Measurements from ENCODE around the gene CDK5RAP1. TPM values are rescaled to one million over a fixed set of nuclear protein-coding genes. Genes with fewer than 3 reads are reported as not detected.

Gene CDK5RAP1
- total and polyA plus RNA-seq, 2 experiments from 2014 or later: 18.3 to 24.9 TPM

DNA sequence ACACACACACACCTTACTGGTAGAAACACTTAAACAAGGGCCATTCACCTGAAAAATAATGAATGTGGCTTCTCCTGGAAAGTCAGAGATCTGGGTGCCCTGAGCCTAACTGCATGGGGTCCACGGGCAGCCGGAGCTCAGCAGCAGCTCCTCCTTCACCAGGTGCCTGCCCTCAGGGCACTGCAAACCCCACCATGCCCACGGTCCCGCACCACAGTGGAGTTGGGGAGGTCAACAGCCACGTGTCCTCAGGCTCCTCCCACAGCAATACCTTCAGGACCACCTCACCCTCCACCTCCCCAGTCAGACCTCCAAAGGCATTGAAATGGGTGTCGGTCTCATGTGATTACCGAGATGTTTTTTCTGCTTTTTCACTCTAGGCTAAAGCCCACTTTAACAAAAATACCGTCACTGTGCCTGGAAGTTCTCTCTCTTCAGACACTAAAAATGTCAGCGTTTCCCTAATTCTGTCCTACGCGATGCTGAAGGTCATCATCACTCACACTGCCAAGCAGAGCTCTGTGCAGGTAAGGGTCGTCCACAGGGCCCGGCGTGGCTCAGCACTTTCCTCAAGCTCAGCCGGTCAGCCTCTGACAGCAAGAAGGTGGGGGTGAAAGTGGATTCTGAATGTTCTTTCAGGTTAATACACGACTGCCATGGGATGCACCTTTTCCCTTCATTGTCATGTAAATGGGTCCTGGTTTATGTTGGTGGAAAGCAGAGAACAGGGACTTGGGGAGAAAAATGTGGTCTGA lies 48.9 kb downstream of the CDK5RAP1 start:
- H3K9me3 ChIP-seq (ENCODE audit: low read depth): no peaks in the 10 kb centered on the region
- no peak overlapping the region for H3K4me3 ChIP-seq
- in situ Hi-C loops (cut with MboI): no loop called here
- H3K27me3 ChIP-seq (replicated peaks; ENCODE audit: insufficient read depth): no peaks in the 10 kb centered on the region
- H3K36me3 ChIP-seq (ENCODE audit: low read depth): no peaks in the 10 kb centered on the region
- no peaks in the 10 kb centered on the region for H4K20me1 ChIP-seq (ENCODE audit: insufficient read depth)
- WGBS, 2 experiments (ENCODE audit: low coverage in 1 of 2, low lambda C conversion rate in 2 of 2, missing lambda C conversion rate in 2 of 2): 75 to 77% methylated on average over 16 of the region's 16 CpGs
- H3K79me2 ChIP-seq (ENCODE audit: insufficient read depth): no peaks in the 10 kb centered on the region
- H2AFZ ChIP-seq: no peak overlapping the region
- no peak for DNase-seq
- no peak overlapping the region for H3K9ac ChIP-seq
- H3K9me2 ChIP-seq (ENCODE audit: insufficient read depth): no peaks in the 10 kb centered on the region
- no peaks in the 10 kb centered on the region for H3K4me1 ChIP-seq (ENCODE audit: insufficient read depth)
- no peak overlapping the region for H3K4me2 ChIP-seq (ENCODE audit: unreplicated experiment)
- H3K27ac ChIP-seq: no peak overlapping the region
- no peaks in the 10 kb centered on the region for H3F3A ChIP-seq (ENCODE audit: insufficient read depth)
- no peak for TF ChIP-seq EZH2phosphoT487 (IDR thresholded peaks at IDR 0.05; ENCODE audit: insufficient read depth, low read depth)
- no peak for TF ChIP-seq EZH2 (IDR thresholded peaks at IDR 0.05; ENCODE audit: insufficient read depth, poor library complexity, severe bottlenecking)

DNA sequence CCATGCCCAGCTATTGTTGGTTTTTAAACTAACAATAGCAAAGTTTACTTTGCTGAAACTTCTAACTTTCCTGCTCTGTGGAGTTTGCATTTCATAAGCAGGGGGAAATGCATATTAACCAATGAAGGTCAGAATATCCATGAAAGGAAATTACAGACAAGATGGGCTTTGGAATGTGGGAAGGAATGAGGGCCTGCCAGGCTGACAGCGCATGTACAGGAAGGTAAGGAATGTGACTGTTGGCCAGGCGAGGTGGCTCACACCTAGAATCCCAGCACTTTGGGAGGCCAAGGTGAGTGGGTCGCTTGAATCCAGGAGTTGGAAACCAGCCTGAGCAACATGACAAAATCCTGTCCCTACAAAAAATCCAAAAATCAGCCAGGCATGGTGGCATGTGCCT lies 49.6 kb downstream of the CDK5RAP1 start:
- Histone ChIP-seq H2AFZ (no peak overlapping the region), H3K27ac (no peak overlapping the region), H3K27me3 (replicated peaks; ENCODE audit: insufficient read depth) (no peaks in the 10 kb centered on the region), H3K9me2 (ENCODE audit: insufficient read depth) (no peaks in the 10 kb centered on the region), H3K36me3 (ENCODE audit: low read depth) (no peaks in the 10 kb centered on the region), H3K9me3 (ENCODE audit: low read depth) (no peaks in the 10 kb centered on the region), H4K20me1 (ENCODE audit: insufficient read depth) (no peaks in the 10 kb centered on the region), H3K79me2 (ENCODE audit: insufficient read depth) (no peaks in the 10 kb centered on the region), H3K4me2 (ENCODE audit: unreplicated experiment) (no peak overlapping the region), H3K9ac (no peak overlapping the region), H3F3A (ENCODE audit: insufficient read depth) (no peaks in the 10 kb centered on the region), H3K4me3 (no peak overlapping the region), H3K4me1 (ENCODE audit: insufficient read depth) (no peaks in the 10 kb centered on the region)
- no peak for DNase-seq
- TF ChIP-seq EZH2phosphoT487 (IDR thresholded peaks at IDR 0.05; ENCODE audit: insufficient read depth, low read depth) (no peak), EZH2 (IDR thresholded peaks at IDR 0.05; ENCODE audit: insufficient read depth, poor library complexity, severe bottlenecking) (no peak)
- 60 to 67% methylated on average over 3 of the region's 3 CpGs for WGBS, 2 experiments (ENCODE audit: low coverage in 1 of 2, low lambda C conversion rate in 2 of 2, missing lambda C conversion rate in 2 of 2)
- in situ Hi-C loops (cut with MboI): no loop called here

DNA sequence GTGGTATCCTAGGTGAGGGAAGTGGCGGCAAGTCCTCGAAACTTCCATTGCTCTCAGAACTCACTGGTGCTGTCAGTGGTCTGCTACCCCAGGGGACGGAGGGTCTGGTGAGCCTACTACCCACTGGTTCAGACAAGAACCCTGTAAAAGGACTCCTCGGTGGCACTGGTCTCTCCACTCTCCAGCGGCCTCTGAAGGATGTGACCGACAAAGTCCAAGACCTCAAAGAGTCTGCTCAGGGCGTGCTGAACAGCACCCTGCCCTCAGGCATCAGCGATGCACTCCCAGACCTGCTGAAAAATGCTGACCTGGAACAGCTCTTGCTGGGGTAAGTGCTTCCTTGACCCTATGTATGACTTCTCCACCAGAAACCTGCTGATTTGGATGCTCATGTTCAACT lies 51.8 kb downstream of the CDK5RAP1 start:
- no peaks in the 10 kb centered on the region for H4K20me1 ChIP-seq (ENCODE audit: insufficient read depth)
- H3K27ac ChIP-seq: no peak overlapping the region
- TF ChIP-seq EZH2 (IDR thresholded peaks at IDR 0.05; ENCODE audit: insufficient read depth, poor library complexity, severe bottlenecking) (no peak), EZH2phosphoT487 (IDR thresholded peaks at IDR 0.05; ENCODE audit: insufficient read depth, low read depth) (no peak)
- H2AFZ ChIP-seq: no peak overlapping the region
- no peaks in the 10 kb centered on the region for H3K4me1 ChIP-seq (ENCODE audit: insufficient read depth)
- H3K9me3 ChIP-seq (ENCODE audit: low read depth): no peaks in the 10 kb centered on the region
- H3K4me3 ChIP-seq: no peak overlapping the region
- H3K79me2 ChIP-seq (ENCODE audit: insufficient read depth): no peaks in the 10 kb centered on the region
- H3K9me2 ChIP-seq (ENCODE audit: insufficient read depth): no peaks in the 10 kb centered on the region
- no peaks in the 10 kb centered on the region for H3F3A ChIP-seq (ENCODE audit: insufficient read depth)
- in situ Hi-C loops (cut with MboI): no loop called here
- no peak for DNase-seq
- H3K36me3 ChIP-seq (ENCODE audit: low read depth): no peaks in the 10 kb centered on the region
- 89 to 92% methylated on average over 8 of the region's 8 CpGs for WGBS, 2 experiments (ENCODE audit: low coverage in 1 of 2, low lambda C conversion rate in 2 of 2, missing lambda C conversion rate in 2 of 2)
- H3K9ac ChIP-seq: no peak overlapping the region
- H3K4me2 ChIP-seq (ENCODE audit: unreplicated experiment): no peak overlapping the region
- H3K27me3 ChIP-seq (replicated peaks; ENCODE audit: insufficient read depth): no peaks in the 10 kb centered on the region

DNA sequence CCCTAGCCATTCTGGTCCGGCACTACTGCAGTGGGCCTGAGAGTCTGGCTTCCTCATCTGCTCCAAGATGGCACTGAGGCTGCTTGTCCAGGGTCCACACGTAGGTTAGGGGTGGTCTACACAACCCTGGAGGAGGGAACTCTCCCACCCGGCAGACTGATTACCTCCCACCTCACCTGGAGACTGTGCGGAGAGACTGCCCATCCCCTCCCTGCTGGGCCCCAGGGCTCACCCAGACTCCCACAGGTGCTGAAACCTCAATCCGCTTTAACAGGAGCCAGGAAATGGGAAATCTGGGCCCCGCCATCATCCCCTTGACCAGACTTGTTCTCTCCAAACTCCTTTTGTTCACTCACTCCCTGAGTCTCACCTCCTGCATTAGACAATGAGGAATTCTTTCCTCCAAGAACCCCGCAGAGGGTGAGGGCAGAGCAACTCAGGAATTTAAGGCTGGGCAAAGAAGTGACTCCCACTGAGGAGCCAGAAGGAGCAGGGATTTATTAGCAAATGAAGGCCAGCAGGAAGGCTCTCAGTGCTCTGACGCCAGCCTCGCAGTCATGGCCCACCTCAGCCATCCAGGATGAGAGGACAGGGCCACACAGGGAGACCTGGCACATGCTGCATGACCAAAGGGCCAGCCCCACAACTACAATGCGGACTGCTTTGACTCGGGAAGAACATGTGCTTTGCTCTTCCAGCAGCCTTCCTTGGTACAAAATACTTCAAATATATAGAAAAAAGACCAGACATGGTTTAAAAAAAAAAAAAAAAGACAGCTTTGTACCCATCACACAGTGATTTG lies 53.0 kb downstream of the CDK5RAP1 start:
- no peak for TF ChIP-seq EZH2phosphoT487 (IDR thresholded peaks at IDR 0.05; ENCODE audit: insufficient read depth, low read depth)
- no peak for TF ChIP-seq EZH2 (IDR thresholded peaks at IDR 0.05; ENCODE audit: insufficient read depth, poor library complexity, severe bottlenecking)
- no peaks in the 10 kb centered on the region for H3K4me1 ChIP-seq (ENCODE audit: insufficient read depth)
- H3K9me2 ChIP-seq (ENCODE audit: insufficient read depth): no peaks in the 10 kb centered on the region
- 85 to 87% methylated on average over 11 of the region's 11 CpGs for WGBS, 2 experiments (ENCODE audit: low coverage in 1 of 2, low lambda C conversion rate in 2 of 2, missing lambda C conversion rate in 2 of 2)
- in situ Hi-C loops (cut with MboI): no loop called here
- H3K27ac ChIP-seq: no peak overlapping the region
- H2AFZ ChIP-seq: no peak overlapping the region
- H3K9me3 ChIP-seq (ENCODE audit: low read depth): no peaks in the 10 kb centered on the region
- no peaks in the 10 kb centered on the region for H4K20me1 ChIP-seq (ENCODE audit: insufficient read depth)
- no peak overlapping the region for H3K4me3 ChIP-seq
- no peaks in the 10 kb centered on the region for H3K27me3 ChIP-seq (replicated peaks; ENCODE audit: insufficient read depth)
- H3F3A ChIP-seq (ENCODE audit: insufficient read depth): no peaks in the 10 kb centered on the region
- H3K4me2 ChIP-seq (ENCODE audit: unreplicated experiment): no peak overlapping the region
- no peak overlapping the region for H3K9ac ChIP-seq
- H3K36me3 ChIP-seq (ENCODE audit: low read depth): no peaks in the 10 kb centered on the region
- H3K79me2 ChIP-seq (ENCODE audit: insufficient read depth): no peaks in the 10 kb centered on the region
- DNase-seq: no peak

Measured in GM23248 (cell line).